Ectodermal cell (in vitro differentiated cells): Measurements from ENCODE around the gene NOTUM.
"Not testable (repeated sequence)": the region's sequence is repeated elsewhere in the genome, so short reads cannot be mapped to it uniquely, and the experiment has no call there.

Source experiments
- H3K27ac ChIP-seq: 2 replicates; pipeline ENCODE4 v1.7.0; 2013; ENCODE audit warnings: mild to moderate bottlenecking, low read depth, low read length; ENCODE audit not compliant: insufficient read depth, poor library complexity, severe bottlenecking
- H3K27me3 ChIP-seq: 2 replicates; pipeline ENCODE4 v1.7.0; 2013; ENCODE audit warnings: mild to moderate bottlenecking, low read length; ENCODE audit not compliant: insufficient read depth, control insufficient read depth, poor library complexity, severe bottlenecking
- H3K36me3 ChIP-seq: one replicate; pipeline ENCODE4 v1.7.0; 2013; ENCODE audit warnings: low read length; ENCODE audit not compliant: control insufficient read depth, insufficient read depth
- H3K4me1 ChIP-seq: one replicate; pipeline ENCODE4 v1.7.0; 2013; ENCODE audit warnings: low read length; ENCODE audit not compliant: control insufficient read depth, insufficient read depth
- H3K4me3 ChIP-seq: 2 replicates; pipeline ENCODE4 v1.7.0; 2013; ENCODE audit warnings: low read depth, low read length, control low read depth; ENCODE audit not compliant: insufficient read depth
- H3K9me3 ChIP-seq: 2 replicates; pipeline ENCODE4 v1.7.0; 2013; ENCODE audit warnings: mild to moderate bottlenecking, low read length, moderate library complexity; ENCODE audit not compliant: control insufficient read depth
- WGBS, 2 experiments: methylation state at CpG; one replicate each; pipeline ENCODE4 v1.1.7; 2013; ENCODE audit warnings: missing lambda C conversion rate in 2 of 2; 5-methylcytosine and 5-hydroxymethylcytosine counted together

Gene NOTUM

GRCh38 chr17:81984773-81985410 is 23.9 kb upstream of the NOTUM start:
- 92% methylated on average over 20 of the region's 21 CpGs for WGBS, 2 experiments
- H3K9me3 ChIP-seq, result no peaks in the 10 kb centered on the region
- H3K27ac ChIP-seq, result no peak overlapping the region
- no peak overlapping the region for H3K4me3 ChIP-seq
- no peaks in the 10 kb centered on the region for H3K4me1 ChIP-seq
- H3K27me3 ChIP-seq, result no peaks in the 10 kb centered on the region
- peaks cover 15% of the 10 kb centered on the region for H3K36me3 ChIP-seq

GRCh38 chr17:81983639-81984373 is 22.8 kb upstream of the NOTUM start:
- 95% methylated on average over 26 of the region's 26 CpGs for WGBS, 2 experiments
- no peak overlapping the region for H3K27ac ChIP-seq
- H3K36me3 ChIP-seq, result peaks cover 15% of the 10 kb centered on the region
- no peak overlapping the region for H3K4me3 ChIP-seq
- no peaks in the 10 kb centered on the region for H3K4me1 ChIP-seq
- H3K27me3 ChIP-seq, result no peaks in the 10 kb centered on the region
- no peaks in the 10 kb centered on the region for H3K9me3 ChIP-seq

GRCh38 chr17:81983011-81983638 is 22.1 kb upstream of the NOTUM start:
- WGBS, 2 experiments, result 96% methylated on average over 35 of the region's 35 CpGs
- Histone ChIP-seq H3K4me3 (no peak overlapping the region), H3K9me3 (no peaks in the 10 kb centered on the region), H3K27ac (no peak overlapping the region), H3K4me1 (no peaks in the 10 kb centered on the region), H3K36me3 (peaks cover 15% of the 10 kb centered on the region), H3K27me3 (no peaks in the 10 kb centered on the region)

GRCh38 chr17:81981511-81981910 is 20.5 kb upstream of the NOTUM start:
- 94 to 96% methylated on average over 12 of the region's 12 CpGs for WGBS, 2 experiments
- peaks cover 15% of the 10 kb centered on the region for H3K36me3 ChIP-seq
- H3K27ac ChIP-seq, H3K9me3 ChIP-seq, H3K4me3 ChIP-seq, H3K4me1 ChIP-seq, H3K27me3 ChIP-seq: not testable (repeated sequence)

DNA sequence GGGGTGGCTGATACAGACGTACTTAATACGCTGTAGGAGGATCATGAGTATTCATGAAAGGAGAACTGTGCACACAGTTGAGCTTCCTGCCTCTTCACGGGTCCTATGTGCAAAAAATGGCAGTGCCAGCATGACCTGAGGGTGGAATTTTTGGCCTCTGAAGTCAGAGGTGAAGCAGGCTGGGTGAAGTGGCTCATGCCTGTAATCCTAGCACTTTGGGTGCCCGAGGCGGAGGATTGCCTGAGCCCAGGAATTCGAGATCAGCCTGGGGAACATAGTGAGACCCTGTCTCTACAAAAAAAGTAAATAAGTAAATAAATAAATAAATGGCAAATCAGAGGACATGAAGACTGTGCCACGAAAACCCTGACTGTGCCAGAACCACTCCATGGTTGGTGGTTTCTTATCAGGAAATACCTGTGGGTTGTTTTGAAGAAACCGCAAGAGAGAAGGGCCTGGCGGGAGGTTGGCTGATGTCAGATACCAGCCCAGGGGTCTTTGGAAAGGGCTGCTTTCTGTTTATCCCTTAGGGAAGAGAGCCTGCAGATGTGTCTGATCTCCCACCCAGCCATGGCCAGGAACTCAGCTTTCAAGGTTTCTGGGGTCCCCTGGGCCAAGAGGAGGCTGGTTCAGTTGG is 19.8 kb upstream of the NOTUM start:
- H3K36me3 ChIP-seq, result peaks cover 15% of the 10 kb centered on the region
- 97 to 98% methylated on average over 9 of the region's 9 CpGs for WGBS, 2 experiments
- no peak overlapping the region for H3K4me3 ChIP-seq
- no peak overlapping the region for H3K27ac ChIP-seq
- H3K9me3 ChIP-seq, result no peaks in the 10 kb centered on the region
- peaks cover 3% of the 10 kb centered on the region for H3K4me1 ChIP-seq
- peaks cover 13% of the 10 kb centered on the region for H3K27me3 ChIP-seq

GRCh38 chr17:81980122-81980521 is 19.1 kb upstream of the NOTUM start:
- H3K36me3 ChIP-seq, result peaks cover 13% of the 10 kb centered on the region
- peaks cover 3% of the 10 kb centered on the region for H3K4me1 ChIP-seq
- no peak overlapping the region for H3K4me3 ChIP-seq
- H3K27me3 ChIP-seq, result peaks cover 20% of the 10 kb centered on the region
- 92% methylated on average over 4 of the region's 4 CpGs for WGBS, 2 experiments
- no peaks in the 10 kb centered on the region for H3K9me3 ChIP-seq
- no peak overlapping the region for H3K27ac ChIP-seq

DNA sequence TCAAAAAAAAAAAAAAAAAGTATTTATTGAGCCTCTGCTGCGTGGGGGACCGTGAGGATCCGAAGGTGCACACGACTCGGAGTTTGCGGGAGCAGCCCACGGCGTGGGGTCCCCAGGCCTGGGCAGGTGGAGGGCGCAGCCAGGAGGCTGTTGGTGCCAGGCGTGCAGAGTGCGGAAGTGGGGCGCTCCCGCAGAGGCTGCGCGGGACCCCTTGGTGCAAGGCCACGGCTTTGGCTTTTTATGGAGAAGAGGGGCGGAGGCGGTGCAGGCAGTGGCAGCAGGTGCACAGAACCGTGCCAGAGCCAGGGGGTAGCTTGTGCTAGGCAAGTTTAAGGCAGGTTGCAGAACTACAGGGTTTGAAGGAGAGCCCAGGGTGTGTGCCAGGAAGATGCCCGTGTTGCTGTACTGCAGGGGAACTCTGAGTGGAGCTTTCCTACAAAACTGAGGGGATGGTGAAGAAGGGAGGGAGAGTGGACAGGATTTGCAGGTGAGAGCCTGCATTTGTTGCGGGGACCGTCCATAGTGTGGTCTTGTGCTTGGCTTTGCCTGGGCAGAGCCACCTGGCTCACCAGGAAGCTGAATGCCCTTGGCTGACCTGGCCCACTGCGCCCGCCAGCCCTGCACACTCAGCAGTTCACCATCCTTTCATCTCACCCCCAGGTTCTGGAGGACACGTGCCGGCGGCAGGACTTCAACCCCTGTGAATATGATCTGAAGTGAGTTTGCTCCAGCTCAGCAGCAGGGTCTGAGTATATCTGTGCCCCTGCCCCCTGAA is 17.7 kb upstream of the NOTUM start:
- peaks cover 24% of the 10 kb centered on the region for H3K27me3 ChIP-seq
- peaks cover 6% of the 10 kb centered on the region for H3K36me3 ChIP-seq
- H3K4me3 ChIP-seq, result peak overlapping the region; percentile 89
- WGBS, 2 experiments, result 93% methylated on average over 27 of the region's 27 CpGs
- peaks cover 3% of the 10 kb centered on the region for H3K4me1 ChIP-seq
- no peaks in the 10 kb centered on the region for H3K9me3 ChIP-seq
- H3K27ac ChIP-seq, result no peak overlapping the region

DNA sequence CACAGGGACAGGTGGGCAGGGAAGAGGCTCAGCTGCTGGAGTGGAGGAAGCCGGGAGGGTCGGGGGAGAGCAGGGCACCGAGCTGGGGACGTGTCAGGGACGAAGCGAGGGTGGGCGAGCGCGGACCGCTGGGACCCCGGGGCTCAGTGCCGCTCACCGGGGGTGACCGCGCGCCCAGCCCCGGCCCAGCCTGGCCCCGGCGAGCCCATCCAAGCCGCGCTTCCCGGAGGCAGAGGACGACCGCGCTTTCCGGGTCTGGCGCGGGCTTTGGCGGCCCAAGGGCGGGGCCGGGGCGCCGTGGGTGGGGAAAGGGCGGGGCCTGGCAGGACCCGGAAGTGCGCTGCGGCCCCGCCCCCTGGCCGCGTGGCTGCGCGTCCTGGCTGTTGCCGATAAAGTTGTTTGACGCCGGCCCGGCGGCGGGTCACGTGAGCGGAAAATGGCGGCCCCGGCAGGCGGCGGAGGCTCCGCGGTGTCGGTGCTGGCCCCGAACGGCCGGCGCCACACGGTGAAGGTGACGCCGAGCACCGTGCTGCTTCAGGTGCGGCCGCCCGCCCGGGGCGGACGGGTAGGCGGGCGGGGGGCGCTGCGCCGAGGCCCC is 16.3 kb upstream of the NOTUM start, which contains the start of gene ASPSCR1:
TSS of gene ASPSCR1 (plus strand) at position 419 of the 598 bp plus-strand sequence. CDS start at position 437, 18 bp downstream.
- Histone ChIP-seq H3K4me3 (peak within 1 kb of the TSS; percentile 89), H3K36me3 (peaks cover 6% of the 10 kb centered on the region), H3K4me1 (peaks cover 3% of the 10 kb centered on the region), H3K9me3 (no peaks in the 10 kb centered on the region), H3K27ac (peak within 1 kb of the TSS; percentile 85), H3K27me3 (peaks cover 24% of the 10 kb centered on the region)
- WGBS, 2 experiments, result 0% methylated on average over 76 of the region's 76 CpGs

- peak overlapping the region; percentile 89 for H3K4me3 ChIP-seq
- H3K27me3 ChIP-seq, result peaks cover 24% of the 10 kb centered on the region
- WGBS, 2 experiments, result 27 to 28% methylated on average over 30 of the region's 30 CpGs
- H3K36me3 ChIP-seq, result peaks cover 6% of the 10 kb centered on the region
- no peak overlapping the region for H3K27ac ChIP-seq
- H3K9me3 ChIP-seq, result no peaks in the 10 kb centered on the region
- H3K4me1 ChIP-seq, result peaks cover 3% of the 10 kb centered on the region
Observed at GRCh38 chr17:81976332-81977210, 15.6 kb upstream of the NOTUM start.
